HuH-7.5 (cell line): ENCODE measurements around the gene RTN4R.

Experiments
- DNase-seq: peaks from one replicate; pipeline ENCODE4 v3.0.0; 2011; ENCODE audit warnings: low spot score

RTN4R gene

GRCh38 chr22:20199413-20199842, 68.7 kb downstream of the RTN4R start:
- no peak for DNase-seq

GRCh38 chr22:20198557-20199319, 69.4 kb downstream of the RTN4R start:
- DNase-seq = no peak

DNA sequence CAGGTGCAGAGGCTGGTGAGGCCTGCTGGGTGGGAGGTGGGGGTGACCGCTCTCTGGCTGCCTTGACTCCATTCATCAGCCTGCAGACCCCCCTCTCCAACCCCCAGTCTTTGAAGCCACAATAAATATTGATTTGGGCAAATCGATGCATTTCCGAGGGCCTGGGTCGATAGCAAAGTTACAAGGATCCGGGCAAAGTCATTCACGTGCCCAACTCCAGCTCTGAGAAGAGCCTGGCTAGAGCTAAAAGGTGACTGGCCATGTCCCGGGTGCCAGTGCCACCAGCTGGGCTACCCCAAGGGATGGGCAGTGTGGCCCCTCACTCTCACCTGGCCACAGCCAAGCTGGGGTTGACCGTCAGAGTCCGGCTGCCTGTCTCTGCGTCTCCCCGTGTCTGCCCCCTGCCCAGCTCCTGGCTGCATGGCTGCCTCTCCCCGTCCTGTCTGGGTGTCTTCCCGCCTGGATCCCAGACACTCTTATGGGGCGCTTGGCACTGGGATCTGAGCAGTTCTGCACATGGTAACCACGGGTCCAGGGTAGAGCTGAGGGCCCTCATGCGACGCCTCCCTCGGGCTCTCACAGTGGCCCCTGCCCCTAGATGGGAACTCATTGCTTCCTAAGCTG, 70.6 kb downstream of the RTN4R start:
- no peak for DNase-seq

DNA sequence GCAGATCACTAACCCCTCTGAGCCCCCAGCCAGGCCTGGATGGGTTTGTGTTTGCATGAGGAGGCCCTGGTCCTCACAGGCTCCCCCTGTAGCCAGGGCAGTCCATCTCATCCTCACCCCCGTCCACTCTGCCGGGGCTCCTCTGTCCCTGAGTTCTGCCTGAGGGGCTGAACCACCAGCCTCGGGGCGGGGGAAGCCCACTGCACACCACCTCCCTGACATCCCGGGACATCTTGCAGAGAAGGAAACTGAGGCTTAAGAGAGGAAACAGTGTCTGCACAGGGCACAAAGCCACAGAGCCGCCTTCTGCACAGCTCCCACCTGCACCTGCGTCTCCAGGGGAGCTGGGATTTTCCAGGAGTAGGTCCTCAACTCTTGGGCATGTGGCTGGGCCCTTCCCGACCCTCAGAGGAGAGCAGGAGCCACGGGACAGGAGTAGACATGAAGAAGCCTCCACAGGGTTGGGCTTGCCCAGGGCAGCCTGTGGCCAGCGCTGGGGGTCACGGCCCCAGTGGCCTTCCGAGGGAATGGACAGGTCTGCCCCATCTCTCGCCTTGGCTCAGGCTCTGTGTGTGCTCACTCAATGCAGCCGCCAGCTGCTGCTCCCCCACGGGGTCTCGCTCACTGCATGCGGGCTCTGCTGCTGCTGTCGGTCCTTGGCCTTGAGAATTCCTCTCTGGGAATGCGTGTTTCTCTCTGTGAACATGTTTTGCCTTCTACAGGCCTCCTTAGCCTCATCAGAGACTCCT, 71.8 kb downstream of the RTN4R start:
- no peak for DNase-seq

GRCh38 chr22:20194681-20195593, 73.2 kb downstream of the RTN4R start:
- no peak for DNase-seq

GRCh38 chr22:20193761-20194494, 74.2 kb downstream of the RTN4R start:
- DNase-seq = no peak

GRCh38 chr22:20192972-20193760, 75.0 kb downstream of the RTN4R start:
- DNase-seq = no peak

GRCh38 chr22:20192293-20192971, 75.7 kb downstream of the RTN4R start:
- no peak for DNase-seq

GRCh38 chr22:20191803-20192202, 76.3 kb downstream of the RTN4R start:
- no peak for DNase-seq
